SK-N-SH treated with all-trans-retinoic acid at 6 μM for 48 hours (cell line): ENCODE data around the gene WDSUB1.

Experiments used
- ARNTL ChIP-seq: fragments of 450-650 bp; formaldehyde crosslinking; IDR thresholded peaks from 2 replicates; pipeline ENCODE4 v1.5.0; 2020; ENCODE audit warnings: low read depth, mild to moderate bottlenecking, moderate library complexity, borderline replicate concordance
- SNAI2 ChIP-seq: fragments of 250-450 bp; sonication (Bioruptor Pico); IDR thresholded peaks from 2 replicates; pipeline ENCODE4 v1.5.0; 2020; ENCODE audit warnings: mild to moderate bottlenecking, moderate library complexity

- no peak for TF ChIP-seq SNAI2 (CRISPR knock-in tag)
- no peak for TF ChIP-seq ARNTL (CRISPR knock-in tag)
These were observed 43.0 kb downstream of the WDSUB1 start for GRCh38 chr2:159243529-159243928.
